HG03064 (cell line): ENCODE results near the gene LZTR1.
"Not testable (repeated sequence)": the region's sequence is repeated elsewhere in the genome, so short reads cannot be mapped to it uniquely, and the experiment has no call there.

Source experiments
- ATAC-seq: cut with Tn5 transposase; IDR thresholded peaks from one replicate; pipeline ENCODE4 v1.9.1; 2021; ENCODE audit warnings: low read depth; ENCODE audit not compliant: unreplicated experiment

Gene LZTR1

GRCh38 chr22:21030032-21030431 lies 47.9 kb downstream of the LZTR1 start:
- ATAC-seq, result no peak

GRCh38 chr22:21030621-21031544 lies 48.8 kb downstream of the LZTR1 start:
- ATAC-seq, result no peak

GRCh38 chr22:21031545-21032036 lies 49.5 kb downstream of the LZTR1 start:
- no peak for ATAC-seq

GRCh38 chr22:21032037-21032867 lies 50.2 kb downstream of the LZTR1 start, which contains the start of gene SLC7A4:
Gene SLC7A4 (minus strand): TSS chr22:21032561. CDS start chr22:21031812, 749 bp downstream.
- ATAC-seq, result no peak

- ATAC-seq, result no peak
These were observed 51.0 kb downstream of the LZTR1 start for GRCh38 chr22:21032868-21033688.

GRCh38 chr22:21033895-21034294 lies 51.8 kb downstream of the LZTR1 start:
- no peak for ATAC-seq

- no peak for ATAC-seq
These were observed 52.9 kb downstream of the LZTR1 start for GRCh38 chr22:21034989-21035388.

GRCh38 chr22:21038405-21038804 lies 56.3 kb downstream of the LZTR1 start:
- no peak for ATAC-seq

GRCh38 chr22:21039158-21039557 lies 57.1 kb downstream of the LZTR1 start:
- ATAC-seq, result not testable (repeated sequence)

GRCh38 chr22:21041937-21042336 lies 59.8 kb downstream of the LZTR1 start:
- ATAC-seq, result no peak

GRCh38 chr22:21042978-21043859 lies 61.1 kb downstream of the LZTR1 start:
- no peak for ATAC-seq

GRCh38 chr22:21043860-21044535 lies 61.9 kb downstream of the LZTR1 start:
- ATAC-seq, result no peak

- no peak for ATAC-seq
These were observed 63.0 kb downstream of the LZTR1 start for GRCh38 chr22:21044931-21045584.

GRCh38 chr22:21045585-21046294 lies 63.6 kb downstream of the LZTR1 start, which contains the start of gene LRRC74B:
Gene LRRC74B (plus strand): TSS chr22:21045946. CDS start chr22:21045987, 41 bp downstream.
- ATAC-seq, result no peak

- no peak for ATAC-seq
These were observed 65.1 kb downstream of the LZTR1 start for GRCh38 chr22:21047035-21047661.

GRCh38 chr22:21047730-21048129 lies 65.6 kb downstream of the LZTR1 start:
- ATAC-seq, result no peak

GRCh38 chr22:21048448-21048847 lies 66.4 kb downstream of the LZTR1 start:
- not testable (repeated sequence) for ATAC-seq
